ENCODE results near the gene MNAT1. TPM values are rescaled to one million over a fixed set of nuclear protein-coding genes. Genes with fewer than 3 reads are reported as not detected.
A peak's percentile ranks its signal among the peaks of the same experiment; 100 is the strongest.

The MNAT1 gene
- total and polyA plus RNA-seq, 9 of the 15 experiments (the other 6 are each of a cell fraction or from before 2014, with no cell fraction given) = 37.8 to 83.3 (median 60.4) TPM

GRCh38 chr14:60989599-60989998 is 255.0 kb downstream of the MNAT1 start (continued):
- TF ChIP-seq ARID1B (IDR thresholded peaks at IDR 0.05) (peak; percentile 96), HDAC3 (IDR thresholded peaks at IDR 0.05; ENCODE audit: borderline replicate concordance, partially characterized antibody) (peak; percentile 78), ZNF830 (CRISPR knock-in tag; IDR thresholded peaks at IDR 0.05) (no peak), FOXP4 (CRISPR knock-in tag; IDR thresholded peaks at IDR 0.05; ENCODE audit: borderline replicate concordance) (no peak), GTF2A2 (tag; IDR thresholded peaks at IDR 0.05) (no peak), MCM5 (IDR thresholded peaks at IDR 0.05; ENCODE audit: low read depth) (no peak), BCL6 (CRISPR knock-in tag; IDR thresholded peaks at IDR 0.05) (no peak), HEY1 (CRISPR knock-in tag; IDR thresholded peaks at IDR 0.05; ENCODE audit: borderline replicate concordance) (no peak), KAT7 (CRISPR knock-in tag; IDR thresholded peaks at IDR 0.05; ENCODE audit: borderline replicate concordance) (no peak), EHMT2 (IDR thresholded peaks at IDR 0.05) (no peak), RNF2 (IDR thresholded peaks at IDR 0.05) (peak; percentile 80), CGGBP1 (CRISPR knock-in tag; IDR thresholded peaks at IDR 0.05) (no peak), POLR3A (IDR thresholded peaks at IDR 0.05; ENCODE audit: borderline replicate concordance, extremely low read depth, insufficient read depth, insufficient read length) (no peak), MCM2 (IDR thresholded peaks at IDR 0.05; ENCODE audit: low read depth) (no peak), DEAF1 (CRISPR knock-in tag; IDR thresholded peaks at IDR 0.05) (no peak), GABPB1 (CRISPR knock-in tag; IDR thresholded peaks at IDR 0.05) (no peak), SRF (CRISPR knock-in tag; IDR thresholded peaks at IDR 0.05) (peak in 1 of 2 experiments; percentile 91; a peak in 1 of 4 replicates), ZNF436 (CRISPR knock-in tag; IDR thresholded peaks at IDR 0.05) (no peak), RBM39 (optimal IDR thresholded peaks at IDR 0.05; ENCODE audit: low read depth, low read length) (no peak)

Measured in K562 (cell line).